Colon (tissue), 2 donors: ENCODE results near the gene ALPP.
"Not testable (repeated sequence)": the region's sequence is repeated elsewhere in the genome, so short reads cannot be mapped to it uniquely, and the experiment has no call there.

Source experiments
- FAIRE-seq: peaks from 2 replicates; lab custom pipeline; 2012; peaks lifted over from hg19 to GRCh38; lab: Jason Lieb, UNC
- donor health status: control.
- donor health status: control.

The ALPP gene

DNA sequence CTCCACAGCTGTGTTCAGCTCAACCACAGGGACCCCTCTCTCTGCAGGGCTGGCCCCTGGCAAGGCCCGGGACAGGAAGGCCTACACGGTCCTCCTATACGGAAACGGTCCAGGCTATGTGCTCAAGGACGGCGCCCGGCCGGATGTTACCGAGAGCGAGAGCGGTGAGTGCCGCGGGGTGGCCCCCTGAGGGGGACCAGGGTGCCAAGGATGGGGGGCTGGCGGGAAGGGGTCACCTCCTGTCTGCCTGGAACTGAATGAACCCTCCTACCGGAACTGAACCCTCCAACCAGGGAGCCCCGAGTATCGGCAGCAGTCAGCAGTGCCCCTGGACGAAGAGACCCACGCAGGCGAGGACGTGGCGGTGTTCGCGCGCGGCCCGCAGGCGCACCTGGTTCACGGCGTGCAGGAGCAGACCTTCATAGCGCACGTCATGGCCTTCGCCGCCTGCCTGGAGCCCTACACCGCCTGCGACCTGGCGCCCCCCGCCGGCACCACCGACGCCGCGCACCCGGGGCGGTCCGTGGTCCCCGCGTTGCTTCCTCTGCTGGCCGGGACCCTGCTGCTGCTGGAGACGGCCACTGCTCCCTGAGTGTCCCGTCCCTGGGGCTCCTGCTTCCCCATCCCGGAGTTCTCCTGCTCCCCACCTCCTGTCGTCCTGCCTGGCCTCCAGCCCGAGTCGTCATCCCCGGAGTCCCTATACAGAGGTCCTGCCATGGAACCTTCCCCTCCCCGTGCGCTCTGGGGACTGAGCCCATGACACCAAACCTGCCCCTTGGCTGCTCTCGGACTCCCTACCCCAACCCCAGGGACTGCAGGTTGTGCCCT, 2.9 kb downstream of the ALPP start:
- FAIRE-seq, result not testable (repeated sequence)

DNA sequence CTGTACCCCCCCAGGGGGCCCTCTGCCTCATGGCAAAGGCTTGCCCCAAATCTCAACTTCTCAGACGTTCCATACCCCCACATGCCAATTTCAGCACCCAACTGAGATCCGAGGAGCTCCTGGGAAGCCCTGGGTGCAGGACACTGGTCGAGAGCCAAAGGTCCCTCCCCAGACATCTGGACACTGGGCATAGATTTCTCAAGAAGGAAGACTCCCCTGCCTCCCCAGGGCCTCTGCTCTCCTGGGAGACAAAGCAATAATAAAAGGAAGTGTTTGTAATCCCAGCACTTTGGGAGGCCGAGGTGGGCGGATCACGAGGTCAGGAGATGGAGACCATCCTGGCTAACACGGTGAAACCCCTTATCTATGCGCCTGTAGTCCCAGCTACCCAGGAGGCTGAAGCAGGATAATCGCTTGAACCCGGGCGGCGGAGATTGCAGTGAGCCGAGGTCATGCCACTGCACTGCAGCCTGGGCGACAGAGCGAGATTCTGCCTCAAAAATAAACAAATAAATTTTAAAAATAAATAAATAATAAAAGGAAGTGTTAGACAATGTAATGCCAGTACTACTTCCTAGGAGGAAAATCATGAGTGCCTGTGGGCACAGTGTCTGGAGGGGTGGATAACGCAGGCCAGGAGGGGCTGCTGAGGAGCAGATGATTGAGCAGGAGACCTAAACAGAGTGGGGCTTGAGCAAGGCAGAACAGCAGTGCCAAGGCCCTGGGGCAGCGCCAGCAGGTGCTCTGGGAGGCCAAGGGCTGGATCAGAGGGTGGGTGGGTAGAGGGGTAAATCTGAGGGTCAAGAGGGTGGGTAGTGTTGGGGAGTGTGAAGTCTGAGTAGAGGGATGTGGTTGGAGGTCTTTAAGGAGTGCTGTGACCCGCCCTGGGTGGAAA, 4.0 kb downstream of the ALPP start:
- FAIRE-seq, result no peak

DNA sequence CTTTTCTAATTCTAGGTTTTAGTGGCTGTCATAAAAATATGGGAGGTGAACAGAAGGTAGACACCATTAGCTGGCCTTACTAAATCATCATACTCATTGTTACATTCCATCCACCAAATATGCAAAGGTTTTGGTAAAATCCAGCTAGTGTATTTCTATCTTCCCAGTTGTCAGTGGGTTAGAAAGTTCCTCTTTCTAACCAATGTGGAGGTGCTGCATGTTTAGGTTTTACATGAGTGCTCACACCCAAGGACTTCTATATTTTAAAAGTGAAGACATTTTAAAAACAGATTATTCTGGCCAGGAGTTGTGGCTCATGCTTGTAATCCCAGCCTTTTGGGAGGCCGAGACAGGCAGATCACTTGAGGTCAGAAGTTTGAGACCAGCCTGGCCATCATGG, 5.9 kb downstream of the ALPP start:
- no peak for FAIRE-seq

GRCh38 chr2:232385058-232385457, 6.5 kb downstream of the ALPP start:
- not testable (repeated sequence) for FAIRE-seq

GRCh38 chr2:232385660-232386489, 7.3 kb downstream of the ALPP start:
- no peak for FAIRE-seq

GRCh38 chr2:232386490-232386739, 7.9 kb downstream of the ALPP start:
- FAIRE-seq, result no peak

DNA sequence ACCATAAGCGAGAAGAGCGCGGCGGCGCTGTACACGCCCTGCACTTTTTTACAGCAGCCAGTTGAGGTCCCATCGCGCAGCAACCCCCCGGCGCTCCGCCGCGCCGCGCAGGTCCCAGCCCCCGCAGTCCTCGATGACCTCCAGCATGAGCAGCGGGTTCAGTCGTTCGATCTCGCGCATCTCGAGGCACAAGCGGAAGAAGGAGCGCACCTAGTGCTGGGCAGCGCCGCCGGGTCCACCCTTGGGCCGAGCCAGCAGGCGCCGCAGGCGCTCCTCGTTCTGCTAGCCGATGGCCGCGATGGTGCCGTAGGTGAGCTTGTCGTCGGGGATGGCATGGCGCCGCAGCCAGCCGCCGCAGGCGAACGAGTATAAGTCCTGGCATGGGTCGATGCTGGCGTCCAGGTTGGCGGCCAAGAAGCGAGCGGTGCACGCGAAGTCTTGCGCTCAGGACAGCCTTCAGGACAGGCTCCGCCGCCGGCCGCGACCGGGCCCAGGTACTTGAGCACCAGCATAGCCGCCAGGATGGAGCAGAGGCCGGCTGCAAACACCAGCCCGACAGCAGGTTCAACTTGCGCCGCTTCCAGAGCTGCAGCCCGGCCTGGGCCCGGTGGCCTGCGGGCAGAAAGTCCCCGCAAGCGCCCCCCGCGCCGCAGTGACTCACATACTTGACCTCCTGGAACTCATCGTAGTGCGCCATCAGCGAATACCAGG, 8.3 kb downstream of the ALPP start:
- FAIRE-seq, result no peak

DNA sequence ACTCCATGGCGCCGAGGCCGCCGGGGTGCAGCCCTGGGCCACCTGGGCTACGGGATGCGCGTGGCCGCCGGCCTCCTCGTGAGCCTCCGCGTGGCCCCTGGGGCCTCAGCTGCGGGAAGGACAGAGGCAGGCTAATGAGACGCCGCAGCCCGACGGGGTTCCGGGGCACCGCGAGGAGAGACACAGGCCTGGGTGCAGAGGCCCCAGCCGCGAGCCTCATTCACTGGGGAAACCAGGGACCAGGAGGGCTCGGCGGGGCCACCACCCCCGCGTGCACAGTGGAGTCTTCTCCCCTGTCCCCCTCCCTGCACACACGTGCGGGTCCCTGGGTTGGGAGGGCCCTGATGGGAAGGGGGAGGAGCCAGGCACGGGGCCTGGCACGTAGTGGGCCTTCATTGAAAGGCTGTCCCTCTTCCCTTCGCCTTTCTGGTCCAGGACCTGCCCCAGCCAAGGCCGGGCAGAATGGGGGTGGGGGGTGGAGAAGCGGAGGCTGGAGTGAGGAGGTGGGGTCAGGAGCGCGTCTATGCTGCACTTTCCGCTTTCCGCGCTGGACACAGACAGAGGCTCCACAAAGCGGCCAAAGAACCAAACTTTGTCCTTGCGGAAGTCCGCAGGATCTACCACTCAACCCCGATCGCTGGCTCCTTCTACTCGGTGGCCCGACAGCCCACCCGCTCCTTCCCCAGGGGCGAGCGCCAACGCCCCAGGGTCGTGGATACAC, 9.1 kb downstream of the ALPP start:
- no peak for FAIRE-seq

DNA sequence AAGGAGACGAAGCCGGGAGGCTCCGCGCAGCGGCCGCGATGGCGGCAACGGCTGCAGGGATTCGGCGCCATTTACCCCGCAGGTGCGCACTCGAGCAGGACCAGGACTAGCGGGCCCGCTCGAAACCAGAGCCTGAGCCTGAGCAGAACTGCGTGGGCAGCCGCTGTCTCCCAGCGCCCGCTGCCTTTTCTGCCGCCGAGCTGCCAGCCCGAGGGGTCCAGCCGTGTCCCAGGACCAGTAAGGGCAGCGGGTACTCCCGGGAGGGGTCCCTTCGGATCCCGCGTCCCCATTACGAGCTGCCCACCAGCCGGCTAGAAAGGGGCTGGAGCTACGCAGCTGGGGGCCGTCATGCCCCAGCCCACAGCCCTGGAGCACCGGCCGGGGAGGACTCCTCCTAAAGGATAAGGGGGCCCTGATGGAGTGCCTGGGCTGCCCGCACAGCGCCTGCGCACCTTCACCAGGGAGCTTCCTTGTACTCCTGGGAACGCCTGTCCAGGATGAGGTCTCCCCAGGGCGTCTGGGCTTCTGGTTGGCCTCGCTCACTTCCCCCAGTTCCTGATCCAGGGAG, 9.9 kb downstream of the ALPP start:
- FAIRE-seq, result no peak

DNA sequence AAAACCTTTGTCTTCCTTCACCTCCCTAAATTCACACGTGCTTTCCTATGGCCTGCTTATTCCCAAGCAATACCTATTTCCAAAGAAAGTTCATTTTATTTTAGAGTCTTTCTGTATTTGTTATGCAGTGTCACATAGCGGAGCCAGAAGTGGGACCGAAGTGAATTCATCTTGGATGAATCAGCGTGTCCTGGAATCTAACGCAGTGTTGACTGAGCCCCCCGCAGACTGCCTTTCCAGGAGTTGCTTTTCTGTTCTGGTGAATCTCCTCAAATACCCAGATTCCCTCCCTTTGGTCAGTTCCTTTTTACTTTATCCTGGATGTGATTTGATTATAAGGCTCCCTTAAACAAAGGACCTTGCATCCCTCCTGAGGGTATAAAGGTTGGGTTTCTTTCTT, 10.8 kb downstream of the ALPP start:
- no peak for FAIRE-seq

- no peak for FAIRE-seq
Observed at GRCh38 chr2:232390661-232391060, 12.1 kb downstream of the ALPP start.

- FAIRE-seq, result no peak
Observed at GRCh38 chr2:232393556-232393955, 15.0 kb downstream of the ALPP start.

DNA sequence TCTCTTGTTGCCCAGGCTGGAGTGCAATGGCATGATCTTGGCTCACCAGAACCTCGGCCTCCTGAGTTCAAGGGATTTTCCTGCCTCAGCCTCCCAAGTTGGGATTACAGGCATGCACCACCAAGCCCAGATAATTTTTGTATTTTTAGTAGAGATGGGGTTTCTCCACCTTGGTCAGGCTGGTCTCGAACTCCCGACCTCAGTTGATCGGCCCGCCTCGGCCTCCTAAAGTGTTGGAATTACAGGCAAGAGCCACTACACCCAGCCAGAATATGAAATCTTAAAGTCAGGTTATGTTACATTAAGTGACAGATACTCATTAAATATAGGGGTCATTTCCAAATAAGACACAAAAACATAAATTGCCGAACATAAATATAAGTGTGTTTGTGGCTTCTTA, 15.9 kb downstream of the ALPP start:
- not testable (repeated sequence) for FAIRE-seq

DNA sequence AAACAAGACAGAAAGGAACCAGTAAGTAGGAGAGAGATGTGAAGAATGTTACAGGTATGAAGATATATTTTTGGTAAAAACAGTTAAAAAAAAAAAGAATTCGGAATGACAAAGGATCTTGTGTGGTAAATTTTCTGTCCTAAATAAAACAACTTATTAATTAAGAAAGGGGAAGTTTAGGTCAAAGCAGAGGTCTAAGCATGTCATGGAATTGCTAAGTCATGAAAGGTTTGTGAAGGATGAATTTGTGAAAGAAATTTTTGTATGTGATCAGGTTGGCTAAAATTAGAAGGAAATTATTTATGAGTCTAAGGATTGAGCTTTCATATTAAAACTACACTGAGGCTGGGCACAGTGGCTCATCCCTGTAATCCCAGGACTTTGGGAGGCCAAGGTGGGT, 17.0 kb downstream of the ALPP start:
- no peak for FAIRE-seq

DNA sequence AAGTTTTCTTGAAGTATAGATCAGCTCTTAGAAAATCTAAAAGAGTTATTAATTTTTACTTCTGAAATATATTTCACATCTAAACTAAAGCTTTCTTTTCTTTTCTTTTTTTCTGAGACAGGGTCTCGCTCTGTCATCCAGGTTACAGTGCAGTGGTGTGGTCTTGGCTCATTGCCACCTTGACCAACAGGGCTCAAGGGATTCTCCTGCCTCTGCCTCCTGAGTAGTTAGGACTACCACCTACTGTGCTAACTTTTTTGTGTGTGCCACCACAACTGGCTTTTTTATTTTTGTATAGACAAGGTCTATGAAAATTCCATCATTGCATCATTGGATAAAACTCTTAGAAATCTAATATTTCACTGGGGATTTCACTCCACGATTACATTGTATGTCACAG, 18.1 kb downstream of the ALPP start:
- FAIRE-seq, result no peak

DNA sequence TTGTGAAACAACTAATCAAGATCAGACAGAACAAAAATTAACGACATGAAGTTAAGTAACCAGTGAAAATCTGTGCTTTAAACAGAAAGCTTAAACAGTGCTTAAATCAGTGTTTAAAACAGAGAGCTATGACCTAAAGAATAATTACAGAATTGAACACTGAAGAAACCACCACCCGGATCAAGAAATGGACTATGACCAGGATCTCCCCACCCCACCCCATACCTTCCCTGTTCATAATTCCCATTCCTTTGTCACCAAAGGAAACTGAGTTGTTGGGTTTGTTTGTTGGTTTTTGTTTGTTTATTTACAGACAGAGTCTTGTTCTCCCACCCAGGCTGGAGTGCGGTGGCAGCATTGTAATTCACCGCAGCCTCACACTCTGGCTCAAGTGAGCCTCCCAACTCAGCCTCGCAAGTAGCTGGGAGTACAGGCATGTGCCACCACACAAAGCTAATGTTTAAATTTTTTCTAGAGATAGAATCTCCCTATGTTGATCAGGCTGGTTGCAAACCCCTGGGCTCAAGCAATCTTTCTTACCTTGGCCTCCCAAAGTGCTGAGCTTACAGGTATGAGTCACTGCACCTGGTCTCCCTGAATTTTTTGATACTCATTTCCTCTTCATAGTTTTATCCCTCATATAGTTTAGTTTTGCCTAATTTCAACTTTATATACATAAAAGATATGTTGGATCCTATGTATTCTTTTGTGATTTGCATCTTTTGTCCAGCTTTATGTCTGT, 19.9 kb downstream of the ALPP start:
- no peak for FAIRE-seq

- FAIRE-seq, result no peak
Observed at GRCh38 chr2:232400256-232401015, 21.9 kb downstream of the ALPP start.

DNA sequence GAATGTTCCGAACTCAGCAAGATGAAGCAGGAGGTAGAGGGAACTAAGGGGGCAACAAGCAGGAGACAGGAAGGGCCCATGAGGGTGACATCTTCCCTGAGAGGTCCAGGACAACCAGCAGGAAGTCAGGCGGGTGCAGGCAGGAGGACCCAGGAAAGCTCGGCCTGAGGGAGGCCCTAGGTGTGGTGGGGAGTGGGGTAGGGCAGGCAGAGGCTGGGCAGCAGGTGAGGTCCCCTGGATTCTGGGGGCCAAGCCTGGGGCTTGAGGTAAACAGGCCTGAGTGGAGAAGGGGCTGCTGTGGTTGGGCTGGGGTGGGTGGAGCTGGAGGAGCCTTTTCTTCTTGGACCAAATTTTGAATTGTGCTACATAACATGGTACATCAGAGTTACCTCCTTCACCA, 24.0 kb downstream of the ALPP start:
- no peak for FAIRE-seq

DNA sequence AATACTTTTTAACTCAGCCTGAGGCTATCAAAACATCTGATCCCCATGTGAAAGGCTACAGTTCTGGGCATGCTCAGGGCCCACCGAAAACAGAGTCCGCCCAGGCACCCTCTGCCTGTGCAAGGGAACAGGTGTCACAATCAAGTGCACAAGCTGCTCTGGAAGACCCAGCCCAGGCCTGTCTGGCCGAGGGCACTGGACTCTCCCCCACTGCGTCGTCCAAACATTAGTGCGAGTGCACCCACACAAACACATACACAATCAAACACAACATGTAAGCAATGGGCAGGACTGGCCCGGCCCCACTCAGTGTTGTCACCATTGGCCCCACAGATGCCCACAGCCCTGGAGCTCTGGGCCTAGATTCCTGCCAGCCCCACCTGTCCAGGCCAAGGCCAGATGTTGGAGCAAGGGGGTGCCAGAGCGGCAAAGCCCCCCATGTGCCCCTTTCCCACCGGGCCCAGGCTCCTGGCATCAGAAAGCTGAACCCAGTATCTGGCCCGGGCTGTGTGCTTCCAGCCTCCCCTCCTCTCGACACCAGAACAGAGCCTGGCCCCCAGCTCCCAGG, 27.5 kb downstream of the ALPP start:
- FAIRE-seq, result no peak
